Activated B cell treated with CpG ODN at 0.5 μM for 24 hours (primary cell): Measurements from ENCODE around the gene CD70. TPM values are rescaled to one million over a fixed set of nuclear protein-coding genes. Genes with fewer than 3 reads are reported as not detected.

Source experiments
- ATAC-seq: fragments of 200-7000 bp; cut with Tn5 transposase; one replicate; pipeline ENCODE4 v1.10.0; 2021; ENCODE audit warnings: low read depth, mild to moderate bottlenecking, moderate library complexity
- CTCF ChIA-PET: fragments of 350-600 bp; sonication (Branson Sonifier 250); formaldehyde crosslinking; loops from one replicate; lab custom pipeline; 2021; ENCODE audit warnings: antibody characterized with exemption; lab: Charles Lee
- POLR2A ChIA-PET: fragments of 350-600 bp; sonication (Branson Sonifier 250); formaldehyde crosslinking; loops from one replicate; lab custom pipeline; 2021; ENCODE audit warnings: antibody characterized with exemption; lab: Charles Lee
- DNase-seq: peaks from one replicate; pipeline ENCODE4 v3.0.0; 2022
- H3K27ac Mint-ChIP-seq: one replicate; pipeline ENCODE4 v1.8.0; 2020; ENCODE audit warnings: mixed read lengths
- H3K27me3 Mint-ChIP-seq: one replicate; pipeline ENCODE4 v1.8.0; 2021; ENCODE audit warnings: mixed read lengths
- H3K36me3 Mint-ChIP-seq: one replicate; pipeline ENCODE4 v1.8.0; 2021; ENCODE audit warnings: low read depth, mixed read lengths
- H3K4me1 Mint-ChIP-seq: one replicate; pipeline ENCODE4 v1.8.0; 2021; ENCODE audit warnings: mixed read lengths
- H3K4me3 Mint-ChIP-seq: one replicate; pipeline ENCODE4 v1.8.0; 2020; ENCODE audit warnings: mild to moderate bottlenecking, mixed read lengths
- H3K9me3 Mint-ChIP-seq: one replicate; pipeline ENCODE4 v1.8.0; 2020; ENCODE audit warnings: mixed read lengths
- intact Hi-C: fragments of 100-400 bp; cut with micrococcal nuclease; formaldehyde crosslinking; loops from one replicate; pipeline ENCODE4 v1.15.1; 2024
- total RNA-seq: library from RNA; stranded (reverse); gene quantifications from 2 replicates; pipeline ENCODE4 v1.2.3, GENCODE V29; 2022
- TF ChIP-seq, protein P1 (sequence below): fragments of 200-600 bp; IDR thresholded peaks from one replicate; pipeline ENCODE4 v1.8.0; 2022; ENCODE audit warnings: antibody characterized with exemption, mild to moderate bottlenecking

Gene CD70
- total RNA-seq, 1 donor from 2014 or later, result 29.3 TPM

DNA sequence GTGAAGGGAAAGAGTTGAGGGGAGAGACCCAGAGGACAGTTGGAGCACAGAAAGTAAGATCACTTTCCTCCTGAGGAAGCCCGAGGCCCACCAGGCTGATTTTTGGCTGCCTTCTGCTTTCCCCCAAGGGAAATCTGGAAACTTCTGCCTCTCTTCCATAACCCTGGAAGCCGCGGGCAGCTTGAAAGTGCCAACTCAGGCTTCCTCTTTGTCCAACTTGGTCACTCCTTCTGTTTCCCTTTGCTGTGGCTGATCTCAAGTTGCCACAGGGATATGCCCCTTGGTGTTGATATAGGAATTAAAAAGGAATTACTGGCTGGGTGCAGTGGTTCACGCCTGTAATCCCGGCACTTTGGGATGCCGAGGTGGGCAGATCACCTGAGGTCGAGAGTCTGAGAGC, 5.7 kb upstream of the CD70 start:
- no peaks in the 10 kb centered on the region for H3K9me3 Mint-ChIP-seq
- H3K27me3 Mint-ChIP-seq, result peaks cover 12% of the 10 kb centered on the region
- ChIA-PET CTCF (no interaction called here), POLR2A (no interaction called here)
- TF ChIP-seq, protein P1, sequence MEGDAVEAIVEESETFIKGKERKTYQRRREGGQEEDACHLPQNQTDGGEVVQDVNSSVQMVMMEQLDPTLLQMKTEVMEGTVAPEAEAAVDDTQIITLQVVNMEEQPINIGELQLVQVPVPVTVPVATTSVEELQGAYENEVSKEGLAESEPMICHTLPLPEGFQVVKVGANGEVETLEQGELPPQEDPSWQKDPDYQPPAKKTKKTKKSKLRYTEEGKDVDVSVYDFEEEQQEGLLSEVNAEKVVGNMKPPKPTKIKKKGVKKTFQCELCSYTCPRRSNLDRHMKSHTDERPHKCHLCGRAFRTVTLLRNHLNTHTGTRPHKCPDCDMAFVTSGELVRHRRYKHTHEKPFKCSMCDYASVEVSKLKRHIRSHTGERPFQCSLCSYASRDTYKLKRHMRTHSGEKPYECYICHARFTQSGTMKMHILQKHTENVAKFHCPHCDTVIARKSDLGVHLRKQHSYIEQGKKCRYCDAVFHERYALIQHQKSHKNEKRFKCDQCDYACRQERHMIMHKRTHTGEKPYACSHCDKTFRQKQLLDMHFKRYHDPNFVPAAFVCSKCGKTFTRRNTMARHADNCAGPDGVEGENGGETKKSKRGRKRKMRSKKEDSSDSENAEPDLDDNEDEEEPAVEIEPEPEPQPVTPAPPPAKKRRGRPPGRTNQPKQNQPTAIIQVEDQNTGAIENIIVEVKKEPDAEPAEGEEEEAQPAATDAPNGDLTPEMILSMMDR, result no peak
- H3K27ac Mint-ChIP-seq, result no peak overlapping the region
- DNase-seq (no peak), ATAC-seq (no peak)
- intact Hi-C loops, result no loop called here
- no peaks in the 10 kb centered on the region for H3K36me3 Mint-ChIP-seq
- no peak overlapping the region for H3K4me3 Mint-ChIP-seq
- H3K4me1 Mint-ChIP-seq, result peaks cover 36% of the 10 kb centered on the region

DNA sequence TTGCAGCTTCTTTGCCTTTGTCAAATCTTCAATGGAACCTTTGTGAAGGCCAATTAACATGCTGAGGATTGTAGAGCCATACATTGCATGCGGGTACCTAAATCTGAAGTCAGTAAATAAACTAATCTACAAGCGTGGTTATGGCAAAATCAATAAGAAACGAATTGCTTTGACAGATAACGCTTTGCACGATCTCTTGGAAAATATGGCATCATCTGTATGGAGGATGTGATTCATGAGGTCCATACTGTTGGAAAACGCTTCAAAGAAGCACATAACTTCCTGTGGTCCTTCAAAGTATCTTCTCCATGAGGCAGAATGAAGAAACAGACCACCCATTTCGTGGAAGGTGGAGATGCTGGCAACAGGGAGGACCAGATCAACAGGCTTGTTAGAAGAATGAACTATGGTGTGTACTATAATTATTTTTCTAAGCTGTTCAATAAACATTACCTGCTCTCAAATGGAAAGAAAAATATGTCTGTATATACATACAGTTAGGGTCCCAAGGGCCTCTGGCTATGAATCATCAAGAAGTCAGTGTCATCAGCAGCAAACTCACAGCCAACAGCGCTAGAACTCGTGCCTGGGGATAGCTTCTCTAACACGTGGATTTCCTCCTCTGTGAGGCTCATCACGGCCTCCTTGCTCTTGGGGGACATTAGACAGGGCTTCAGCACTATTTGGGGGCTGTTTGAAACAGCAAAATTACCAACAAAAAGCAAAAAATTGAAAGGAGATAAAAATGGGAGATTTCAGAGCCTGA, 2.9 kb upstream of the CD70 start:
- intact Hi-C loops, result no loop called here
- DNase-seq (no peak), ATAC-seq (no peak)
- Mint-ChIP-seq H3K27me3 (peaks cover 17% of the 10 kb centered on the region), H3K4me1 (peaks cover 44% of the 10 kb centered on the region), H3K27ac (peak overlapping the region; percentile 75), H3K9me3 (no peaks in the 10 kb centered on the region), H3K4me3 (peak overlapping the region; percentile 24), H3K36me3 (peaks cover 5% of the 10 kb centered on the region)
- ChIA-PET POLR2A (interaction anchor here (0.7 to 1.2 kb wide), 4 partner anchors 8 to 1605 kb away, joined by 3 to 5 read pairs (median 4); no protein-coding TSS in a partner anchor), CTCF (interaction anchor here (1.0 to 2.0 kb wide), 3 partner anchors 37 to 77 kb away, joined by 3 to 5 read pairs (median 3); no protein-coding TSS in a partner anchor)
- TF ChIP-seq, protein P1, result no peak

DNA sequence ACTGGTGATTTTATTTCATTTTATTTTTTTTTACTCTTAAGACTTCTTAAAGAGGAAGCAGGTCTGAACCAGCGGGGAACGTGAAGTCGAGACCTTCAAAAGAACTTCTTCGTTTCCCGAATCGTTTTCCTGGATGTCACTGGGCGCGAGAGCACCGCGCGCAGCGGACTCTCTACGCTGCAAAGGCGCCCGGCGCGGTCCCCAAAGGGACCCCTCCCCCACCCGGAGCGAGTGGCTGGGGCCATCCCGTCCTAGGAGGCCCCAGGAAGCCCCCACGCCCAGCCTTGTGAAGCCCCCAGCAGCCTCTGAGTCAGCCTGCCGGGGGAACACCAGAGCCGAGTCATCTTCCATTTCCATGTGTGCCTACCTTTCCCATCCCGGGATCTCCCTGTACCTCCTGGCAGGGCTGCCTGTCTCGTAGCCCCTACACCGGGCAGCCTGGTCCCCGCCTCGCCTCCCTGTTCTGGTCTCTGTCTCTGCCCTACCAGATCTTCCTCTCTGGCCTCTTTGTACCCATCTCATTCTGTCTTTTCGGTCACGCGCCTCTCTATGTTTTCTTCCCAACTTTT, 608 bp downstream of the CD70 start:
- TF ChIP-seq, protein P1, result no peak
- H3K27me3 Mint-ChIP-seq, result peaks cover 17% of the 10 kb centered on the region
- H3K9me3 Mint-ChIP-seq, result no peaks in the 10 kb centered on the region

DNA sequence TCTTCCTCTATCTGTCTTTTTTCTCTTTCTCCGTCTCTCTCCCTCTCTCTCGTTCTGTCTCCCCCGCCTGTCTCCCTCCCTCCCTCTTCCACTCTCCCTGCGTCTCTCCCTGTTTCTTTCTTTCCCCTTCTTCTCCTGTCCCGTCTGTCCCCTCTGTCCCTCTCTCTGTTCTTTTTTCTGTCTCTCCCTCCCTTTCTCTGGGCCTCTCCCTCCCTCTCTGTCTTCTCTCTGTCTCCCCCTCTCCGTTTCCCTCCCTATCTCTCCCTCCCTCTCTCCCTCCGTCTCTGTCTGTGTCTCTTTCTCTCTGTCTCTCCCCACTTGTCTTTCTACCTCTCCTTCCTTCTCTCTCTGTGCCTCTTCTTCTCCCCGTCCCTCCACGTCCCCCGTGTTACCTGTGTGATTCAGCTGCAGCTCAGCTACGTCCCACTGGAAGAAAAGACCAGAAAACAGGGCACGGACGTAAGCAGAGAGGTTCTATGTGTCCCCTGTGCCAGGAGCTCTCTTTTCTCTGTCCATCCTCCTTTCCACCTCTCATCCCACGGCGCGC, 1.2 kb downstream of the CD70 start:
- POLR2A ChIA-PET, result interaction anchor here (0.6 to 3.1 kb wide), 11 partner anchors 10 to 1006 kb away, joined by 3 to 34 read pairs (median 4); partner anchors contain the start of gene TNFSF9

More for the DNA sequence above, 608 bp downstream of the CD70 start:
- Mint-ChIP-seq H3K4me1 (peaks cover 68% of the 10 kb centered on the region), H3K36me3 (peaks cover 15% of the 10 kb centered on the region), H3K27ac (peak overlapping the region; percentile 82), H3K4me3 (peak overlapping the region; percentile 88)
- ChIA-PET CTCF (no interaction called here), POLR2A (interaction anchor here (0.6 to 3.1 kb wide), 13 partner anchors 11 to 1006 kb away, joined by 3 to 34 read pairs (median 4); partner anchors contain the start of gene TNFSF9)
- DNase-seq (peak; percentile 45), ATAC-seq (peak; percentile 16)
- intact Hi-C loops, result no loop called here

More for the DNA sequence above, 1.2 kb downstream of the CD70 start:
- Mint-ChIP-seq H3K4me1 (peaks cover 68% of the 10 kb centered on the region), H3K9me3 (no peaks in the 10 kb centered on the region), H3K27me3 (peaks cover 16% of the 10 kb centered on the region), H3K27ac (peak overlapping the region; percentile 82), H3K36me3 (peaks cover 20% of the 10 kb centered on the region), H3K4me3 (peak overlapping the region; percentile 88)
- CTCF ChIA-PET, result no interaction called here
- ATAC-seq, result no peak
- no peak for DNase-seq
- TF ChIP-seq, protein P1, result no peak
- intact Hi-C loops, result loop anchor here (2.0 to 5.0 kb wide), 3 partner anchors 15 to 273 kb away; partner anchors contain the start of gene CLPP
